Stimulated activated naive CD8-positive, alpha-beta T cell treated with anti-CD3 and anti-CD28 coated beads, Interleukin-15, Interleukin-2, amounts not matched to agents 100 ng/mL and 50 ng/mL, for 24 hours (primary cell): ENCODE measurements around the gene LTA4H.
A peak's percentile ranks its signal among the peaks of the same experiment; 100 is the strongest.
"Not testable (repeated sequence)": the region's sequence is repeated elsewhere in the genome, so short reads cannot be mapped to it uniquely, and the experiment has no call there.

Experiments
- H3K27ac Mint-ChIP-seq: one replicate; pipeline ENCODE4 v1.8.0; 2021; ENCODE audit warnings: mild to moderate bottlenecking, mixed read lengths
- H3K27me3 Mint-ChIP-seq: one replicate; pipeline ENCODE4 v1.8.0; 2021; ENCODE audit warnings: mixed read lengths
- H3K36me3 Mint-ChIP-seq: one replicate; pipeline ENCODE4 v1.8.0; 2021; ENCODE audit warnings: low read depth, mixed read lengths
- H3K4me1 Mint-ChIP-seq: one replicate; pipeline ENCODE4 v1.8.0; 2021; ENCODE audit warnings: low read depth, mixed read lengths
- H3K4me3 Mint-ChIP-seq: one replicate; pipeline ENCODE4 v1.8.0; 2021; ENCODE audit warnings: mild to moderate bottlenecking, mixed read lengths
- H3K9me3 Mint-ChIP-seq: one replicate; pipeline ENCODE4 v1.8.0; 2021; ENCODE audit warnings: mixed read lengths

LTA4H gene

GRCh38 chr12:96035283-96036236, at the start of gene LTA4H:
Gene LTA4H (minus strand): TSS chr12:96035587. CDS start chr12:96035519, 68 bp downstream.
- Mint-ChIP-seq H3K9me3 (no peaks in the 10 kb centered on the region), H3K4me3 (no peak within 1 kb of the TSS), H3K36me3 (peaks cover 4% of the 10 kb centered on the region), H3K4me1 (peaks cover 12% of the 10 kb centered on the region), H3K27me3 (no peaks in the 10 kb centered on the region), H3K27ac (no peak within 1 kb of the TSS)

- no peaks in the 10 kb centered on the region for H3K4me1 Mint-ChIP-seq
- H3K27ac Mint-ChIP-seq = no peak overlapping the region
- H3K9me3 Mint-ChIP-seq = peaks cover 9% of the 10 kb centered on the region
- H3K27me3 Mint-ChIP-seq = peaks cover 4% of the 10 kb centered on the region
- H3K4me3 Mint-ChIP-seq = no peak overlapping the region
- no peaks in the 10 kb centered on the region for H3K36me3 Mint-ChIP-seq
Observed at GRCh38 chr12:96084624-96085023, 49.2 kb upstream of the LTA4H start.

- Mint-ChIP-seq H3K4me3 (no peak overlapping the region), H3K9me3 (peaks cover 7% of the 10 kb centered on the region), H3K36me3 (no peaks in the 10 kb centered on the region), H3K27me3 (peaks cover 4% of the 10 kb centered on the region), H3K4me1 (no peaks in the 10 kb centered on the region), H3K27ac (no peak overlapping the region)
Observed at GRCh38 chr12:96083020-96083719, 47.8 kb upstream of the LTA4H start.

GRCh38 chr12:96081596-96081995, 46.2 kb upstream of the LTA4H start:
- Mint-ChIP-seq H3K9me3 (peaks cover 7% of the 10 kb centered on the region), H3K4me1 (no peaks in the 10 kb centered on the region), H3K4me3 (no peak overlapping the region), H3K27ac (no peak overlapping the region), H3K27me3 (peaks cover 4% of the 10 kb centered on the region), H3K36me3 (no peaks in the 10 kb centered on the region)

- no peak overlapping the region for H3K27ac Mint-ChIP-seq
- H3K27me3 Mint-ChIP-seq = peaks cover 4% of the 10 kb centered on the region
Observed at GRCh38 chr12:96078231-96079135, 43.1 kb upstream of the LTA4H start.

GRCh38 chr12:96077081-96077480, 41.7 kb upstream of the LTA4H start:
- Mint-ChIP-seq H3K36me3 (no peaks in the 10 kb centered on the region), H3K4me1 (peaks cover 4% of the 10 kb centered on the region), H3K9me3 (no peaks in the 10 kb centered on the region), H3K27ac (no peak overlapping the region), H3K4me3 (no peak overlapping the region), H3K27me3 (peaks cover 8% of the 10 kb centered on the region)

More at GRCh38 chr12:96078231-96079135, 43.1 kb upstream of the LTA4H start:
- no peaks in the 10 kb centered on the region for H3K9me3 Mint-ChIP-seq
- peaks cover 3% of the 10 kb centered on the region for H3K4me1 Mint-ChIP-seq
- no peaks in the 10 kb centered on the region for H3K36me3 Mint-ChIP-seq
- H3K4me3 Mint-ChIP-seq = no peak overlapping the region

- no peak overlapping the region for H3K4me3 Mint-ChIP-seq
- no peak overlapping the region for H3K27ac Mint-ChIP-seq
- H3K9me3 Mint-ChIP-seq = no peaks in the 10 kb centered on the region
- H3K36me3 Mint-ChIP-seq = no peaks in the 10 kb centered on the region
- peaks cover 8% of the 10 kb centered on the region for H3K27me3 Mint-ChIP-seq
- peaks cover 10% of the 10 kb centered on the region for H3K4me1 Mint-ChIP-seq
Observed at GRCh38 chr12:96075560-96075959, 40.2 kb upstream of the LTA4H start.

GRCh38 chr12:96073346-96074330, 38.3 kb upstream of the LTA4H start:
- no peak overlapping the region for H3K4me3 Mint-ChIP-seq
- no peaks in the 10 kb centered on the region for H3K9me3 Mint-ChIP-seq
- H3K4me1 Mint-ChIP-seq = peaks cover 13% of the 10 kb centered on the region
- H3K27me3 Mint-ChIP-seq = peaks cover 4% of the 10 kb centered on the region
- no peaks in the 10 kb centered on the region for H3K36me3 Mint-ChIP-seq
- H3K27ac Mint-ChIP-seq = peak overlapping the region; percentile 2

- H3K27ac Mint-ChIP-seq = no peak overlapping the region
Observed at GRCh38 chr12:96070670-96071279, 35.4 kb upstream of the LTA4H start.

GRCh38 chr12:96069511-96070231, 34.3 kb upstream of the LTA4H start:
- Mint-ChIP-seq H3K27me3 (peaks cover 4% of the 10 kb centered on the region), H3K4me1 (peaks cover 15% of the 10 kb centered on the region), H3K36me3 (no peaks in the 10 kb centered on the region), H3K9me3 (no peaks in the 10 kb centered on the region), H3K27ac (no peak overlapping the region), H3K4me3 (no peak overlapping the region)

More at GRCh38 chr12:96070670-96071279, 35.4 kb upstream of the LTA4H start:
- H3K9me3 Mint-ChIP-seq = no peaks in the 10 kb centered on the region
- peaks cover 4% of the 10 kb centered on the region for H3K27me3 Mint-ChIP-seq
- H3K4me3 Mint-ChIP-seq = no peak overlapping the region
- peaks cover 13% of the 10 kb centered on the region for H3K4me1 Mint-ChIP-seq
- H3K36me3 Mint-ChIP-seq = no peaks in the 10 kb centered on the region

GRCh38 chr12:96068636-96069035, 33.2 kb upstream of the LTA4H start:
- Mint-ChIP-seq H3K36me3 (no peaks in the 10 kb centered on the region), H3K27ac (no peak overlapping the region)

GRCh38 chr12:96068111-96068510, 32.7 kb upstream of the LTA4H start:
- H3K9me3 Mint-ChIP-seq = no peaks in the 10 kb centered on the region
- no peak overlapping the region for H3K27ac Mint-ChIP-seq
- H3K4me1 Mint-ChIP-seq = peaks cover 26% of the 10 kb centered on the region
- H3K27me3 Mint-ChIP-seq = peaks cover 4% of the 10 kb centered on the region
- H3K36me3 Mint-ChIP-seq = no peaks in the 10 kb centered on the region
- no peak overlapping the region for H3K4me3 Mint-ChIP-seq

More at GRCh38 chr12:96068636-96069035, 33.2 kb upstream of the LTA4H start:
- Mint-ChIP-seq H3K9me3 (no peaks in the 10 kb centered on the region), H3K4me3 (no peak overlapping the region), H3K27me3 (peaks cover 4% of the 10 kb centered on the region), H3K4me1 (peaks cover 25% of the 10 kb centered on the region)

- not testable (repeated sequence) for H3K36me3 Mint-ChIP-seq, H3K27ac Mint-ChIP-seq, H3K4me3 Mint-ChIP-seq, H3K9me3 Mint-ChIP-seq, H3K27me3 Mint-ChIP-seq
- peaks cover 35% of the 10 kb centered on the region for H3K4me1 Mint-ChIP-seq
Observed at GRCh38 chr12:96065776-96066175, 30.4 kb upstream of the LTA4H start.
